Fibroblast of villous mesenchyme (primary cell): ENCODE results near the gene PTGES2. TPM values are rescaled to one million over a fixed set of nuclear protein-coding genes. Genes with fewer than 3 reads are reported as not detected.
"Not testable (repeated sequence)": the region's sequence is repeated elsewhere in the genome, so short reads cannot be mapped to it uniquely, and the experiment has no call there.

Experiments used
- DNase-seq: peaks from one replicate; pipeline ENCODE4 v3.0.0-alpha.2; 2010; ENCODE audit warnings: low read depth
- H3K4me3 ChIP-seq: 2 replicates; pipeline ENCODE4 v1.5.1; 2011; ENCODE audit warnings: low read depth, mild to moderate bottlenecking, low read length
- total RNA-seq: library from RNA; depleted of rRNA; stranded (reverse); fragments of >200 nt; gene quantifications from 2 replicates; pipeline ENCODE4 v1.2.3, GENCODE V29; 2012
- TF ChIP-seq, protein P1 (sequence below): IDR thresholded peaks from 2 replicates; pipeline ENCODE4 v1.5.1; 2012; ENCODE audit warnings: low read depth, mild to moderate bottlenecking, low read length; ENCODE audit not compliant: insufficient read depth

PTGES2 gene
- total RNA-seq, 1 donor, result 43.6 TPM

DNA sequence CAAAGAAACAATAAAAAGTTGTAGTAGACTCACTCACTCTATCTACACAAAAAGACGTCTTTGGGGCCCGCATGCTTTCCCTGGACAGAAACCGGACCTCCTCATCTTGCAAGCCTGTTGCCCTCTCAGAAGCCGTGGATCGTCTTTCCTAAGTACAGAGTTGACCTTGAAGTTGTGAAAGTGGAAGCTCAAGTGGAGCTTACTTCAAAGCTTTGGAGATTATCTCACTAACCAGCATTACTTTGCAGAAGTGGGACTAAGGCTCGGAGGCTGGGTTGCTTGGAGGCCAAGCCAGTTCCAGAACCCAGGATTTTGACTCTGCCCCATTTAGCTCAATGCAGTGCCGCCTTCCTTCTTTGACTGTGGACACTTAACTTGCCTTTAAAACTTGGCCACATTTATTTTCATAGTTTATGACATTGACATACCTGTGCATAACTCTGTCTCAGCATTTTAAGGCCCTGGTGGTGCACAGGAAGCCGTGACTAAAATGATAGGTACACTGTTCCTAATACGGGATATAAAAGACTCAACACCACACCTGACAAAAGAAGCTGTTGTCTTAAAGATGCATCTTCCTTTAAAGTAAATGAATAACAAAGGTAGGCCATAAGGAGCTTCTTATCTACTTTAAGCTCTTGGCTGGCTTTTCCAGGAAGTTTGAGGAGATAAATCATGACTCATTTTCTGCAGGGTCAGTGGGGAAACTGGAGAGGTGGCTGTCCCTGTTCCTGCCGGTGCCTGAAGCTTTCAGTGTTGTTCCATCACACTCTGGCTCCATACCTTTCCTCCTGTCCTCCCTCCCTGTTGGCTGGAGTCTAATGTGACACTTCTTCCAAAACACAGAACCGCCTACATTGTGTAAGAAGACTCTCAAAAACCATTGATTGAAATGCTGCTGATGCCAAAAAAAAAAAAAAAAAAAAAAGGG lies 48.8 kb downstream of the PTGES2 start:
- TF ChIP-seq, protein P1, sequence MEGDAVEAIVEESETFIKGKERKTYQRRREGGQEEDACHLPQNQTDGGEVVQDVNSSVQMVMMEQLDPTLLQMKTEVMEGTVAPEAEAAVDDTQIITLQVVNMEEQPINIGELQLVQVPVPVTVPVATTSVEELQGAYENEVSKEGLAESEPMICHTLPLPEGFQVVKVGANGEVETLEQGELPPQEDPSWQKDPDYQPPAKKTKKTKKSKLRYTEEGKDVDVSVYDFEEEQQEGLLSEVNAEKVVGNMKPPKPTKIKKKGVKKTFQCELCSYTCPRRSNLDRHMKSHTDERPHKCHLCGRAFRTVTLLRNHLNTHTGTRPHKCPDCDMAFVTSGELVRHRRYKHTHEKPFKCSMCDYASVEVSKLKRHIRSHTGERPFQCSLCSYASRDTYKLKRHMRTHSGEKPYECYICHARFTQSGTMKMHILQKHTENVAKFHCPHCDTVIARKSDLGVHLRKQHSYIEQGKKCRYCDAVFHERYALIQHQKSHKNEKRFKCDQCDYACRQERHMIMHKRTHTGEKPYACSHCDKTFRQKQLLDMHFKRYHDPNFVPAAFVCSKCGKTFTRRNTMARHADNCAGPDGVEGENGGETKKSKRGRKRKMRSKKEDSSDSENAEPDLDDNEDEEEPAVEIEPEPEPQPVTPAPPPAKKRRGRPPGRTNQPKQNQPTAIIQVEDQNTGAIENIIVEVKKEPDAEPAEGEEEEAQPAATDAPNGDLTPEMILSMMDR, result no peak
- H3K4me3 ChIP-seq, result no peak overlapping the region
- DNase-seq, result peak; percentile 93

DNA sequence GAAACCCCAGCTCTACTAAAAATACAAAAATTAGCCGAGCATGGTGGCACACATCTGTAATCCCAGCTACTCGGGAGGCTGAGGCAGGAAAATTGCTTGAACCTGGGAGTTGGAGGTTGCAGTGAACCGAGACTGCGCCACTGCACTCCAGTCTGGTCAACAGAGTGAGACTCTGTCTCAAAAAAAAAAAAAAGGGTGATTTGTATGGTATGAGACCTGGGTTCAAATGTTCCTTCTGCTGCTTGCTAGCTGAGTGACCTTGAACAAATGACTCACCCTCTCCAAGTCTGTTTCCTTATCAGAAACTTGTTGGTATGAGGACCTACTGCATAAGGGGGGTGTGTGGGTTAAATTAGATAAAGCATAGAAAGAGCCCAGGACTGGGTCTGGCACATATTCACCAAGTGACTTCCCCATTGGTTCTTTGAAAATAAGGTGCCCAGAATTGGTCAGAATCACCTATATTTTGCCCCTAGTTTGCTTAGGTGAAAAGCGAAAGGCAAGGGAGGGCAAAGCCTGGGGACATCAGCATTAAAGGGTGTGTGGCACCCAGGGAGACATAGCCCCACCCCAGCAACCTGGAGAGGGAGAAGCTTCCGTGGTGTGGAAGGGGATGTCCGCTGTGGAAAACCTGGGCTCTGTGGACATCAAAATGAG lies 49.6 kb downstream of the PTGES2 start:
- H3K4me3 ChIP-seq, result no peak overlapping the region
- TF ChIP-seq, protein P1, result no peak
- DNase-seq, result no peak

DNA sequence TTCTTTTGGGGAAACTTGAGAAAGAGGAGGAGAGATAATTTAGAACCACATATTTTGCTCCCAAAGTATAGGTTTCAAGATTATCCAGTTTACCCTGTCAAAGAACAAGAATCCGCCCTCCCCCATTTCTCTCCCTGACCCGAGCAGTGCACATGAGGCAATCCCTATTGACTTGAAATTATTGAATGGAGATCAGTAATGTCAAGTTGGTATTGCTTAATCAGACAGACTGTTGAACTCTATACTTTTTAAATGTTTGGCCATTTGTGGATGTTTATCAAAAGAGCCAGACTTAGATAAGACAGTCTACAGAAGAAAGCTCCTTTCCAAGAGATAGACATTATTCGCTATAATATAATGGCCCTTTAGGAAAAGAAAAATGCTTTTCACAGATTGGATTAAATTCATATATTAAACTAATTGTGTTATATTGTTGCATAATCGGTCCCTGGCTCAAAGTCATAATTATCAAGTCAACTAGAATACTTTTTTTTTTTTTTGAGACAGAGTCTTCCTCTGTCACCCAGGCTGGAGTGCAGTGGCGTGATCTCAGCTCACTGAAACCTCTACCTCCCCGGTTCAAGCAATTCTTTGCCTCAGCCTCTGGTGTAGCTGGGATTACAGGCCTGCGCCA lies 54.2 kb downstream of the PTGES2 start:
- H3K4me3 ChIP-seq, result no peak overlapping the region
- DNase-seq, result peak; percentile 77
- TF ChIP-seq, protein P1, result no peak

DNA sequence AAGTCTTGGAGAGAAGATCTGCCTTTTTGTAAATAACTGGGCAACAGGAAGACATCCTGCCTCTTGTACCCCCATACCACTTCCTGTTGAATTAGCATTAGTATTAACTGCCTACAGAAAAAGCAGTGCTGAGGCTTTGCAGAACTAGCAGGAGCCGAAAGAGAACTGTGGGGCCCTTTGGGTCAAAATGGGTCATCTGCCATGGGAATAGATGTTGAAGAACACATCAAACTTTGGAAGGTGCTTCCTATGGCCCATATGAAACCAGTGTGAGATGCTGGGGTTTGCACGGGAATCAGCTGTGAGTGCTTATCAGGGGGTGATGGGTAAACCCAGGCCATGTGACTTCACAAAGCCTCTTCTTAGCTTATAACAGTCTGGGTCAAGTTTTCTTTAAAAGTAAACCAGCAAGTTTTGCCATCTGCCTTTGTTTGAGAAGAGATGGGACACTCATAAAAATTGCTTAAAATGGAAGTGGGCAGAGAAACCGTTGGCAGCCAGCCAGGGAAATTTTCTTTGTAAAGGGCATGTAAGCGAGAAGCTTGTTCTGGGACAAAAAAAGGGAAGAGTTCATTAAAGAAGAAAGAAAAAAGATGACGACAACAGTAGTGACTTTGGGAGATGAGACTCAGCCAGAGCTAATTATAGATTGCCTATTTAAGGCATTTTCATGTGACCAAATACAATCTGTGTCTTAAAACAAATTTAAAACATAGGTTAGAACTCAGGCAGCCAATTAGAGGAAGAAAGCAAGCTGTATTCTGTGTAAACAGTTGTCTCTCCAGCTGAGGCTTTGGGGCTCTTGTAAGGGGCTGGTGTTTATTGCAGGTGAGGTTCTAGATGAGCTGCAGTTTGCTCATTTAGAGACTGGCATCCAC lies 55.1 kb downstream of the PTGES2 start:
- TF ChIP-seq, protein P1, result no peak
- peak; percentile 91 for DNase-seq
- no peak overlapping the region for H3K4me3 ChIP-seq

DNA sequence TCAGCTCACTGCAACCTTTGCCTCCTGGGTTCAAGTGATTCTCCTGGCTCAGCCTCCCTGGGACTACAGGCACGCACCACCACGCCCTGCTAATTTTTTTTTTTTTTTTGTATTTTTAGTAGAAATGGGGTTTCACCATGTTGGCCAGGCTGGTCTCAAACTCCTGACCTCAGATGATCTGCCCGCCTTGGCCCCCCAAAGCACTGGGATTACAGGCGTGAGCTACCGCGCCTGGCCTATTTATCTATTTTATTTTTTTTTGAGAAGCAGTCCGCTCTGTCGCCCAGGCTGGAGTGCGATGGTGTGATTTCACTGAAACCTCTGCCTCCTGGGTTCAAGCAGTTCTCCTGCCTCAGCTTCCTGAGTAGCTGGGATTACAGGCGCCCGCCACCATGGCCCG lies 56.1 kb downstream of the PTGES2 start:
- not testable (repeated sequence) for H3K4me3 ChIP-seq, DNase-seq

DNA sequence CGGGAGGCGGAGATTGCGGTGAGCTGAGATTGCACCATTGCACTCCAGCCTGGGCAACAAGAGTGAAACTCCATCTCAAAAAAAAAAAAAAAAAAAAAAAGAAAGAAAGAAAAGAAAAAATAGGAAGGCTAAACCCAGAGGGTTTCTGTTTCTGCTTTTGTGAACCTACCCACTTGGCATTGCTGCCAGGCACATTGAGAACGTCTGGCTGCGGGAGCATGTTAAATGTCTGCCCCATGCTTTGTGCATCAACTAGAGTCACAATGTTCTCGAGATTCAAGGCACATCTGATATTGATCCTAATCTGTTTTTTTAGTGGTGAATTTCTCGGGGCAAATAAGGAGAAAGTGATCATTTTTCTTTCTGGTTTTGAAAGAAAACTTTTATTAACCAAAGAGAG lies 56.7 kb downstream of the PTGES2 start:
- TF ChIP-seq, protein P1, result no peak
- DNase-seq, result no peak
- H3K4me3 ChIP-seq, result peak overlapping the region; percentile 26

Other genes with a start within 250 kb of the PTGES2 start
- gene ST6GALNAC6, start 228.1 kb downstream of the PTGES2 start, total RNA-seq, result 39.9 and 44.0 TPM in 2 replicates
- gene ST6GALNAC4, start 210.7 kb downstream of the PTGES2 start, total RNA-seq, result 30.0 and 34.1 TPM in 2 replicates
- 2.6 and 3.5 TPM in 2 replicates for gene PIP5KL1, start 197.0 kb downstream of the PTGES2 start, total RNA-seq
- gene DPM2, start 189.9 kb downstream of the PTGES2 start, total RNA-seq, result 11.2 and 11.9 TPM in 2 replicates
- gene EEIG1, start 146.7 kb downstream of the PTGES2 start, total RNA-seq, result 15.5 and 16.4 TPM in 2 replicates
- gene NAIF1, start 60.4 kb downstream of the PTGES2 start, total RNA-seq, result 6.8 and 10.8 TPM in 2 replicates
- gene SLC25A25, start 59.5 kb downstream of the PTGES2 start, total RNA-seq, result 36.1 and 47.5 TPM in 2 replicates
- gene LCN2, start 21.7 kb upstream of the PTGES2 start, total RNA-seq, result not detected in 2 replicates
- gene BBLN, start 32.5 kb upstream of the PTGES2 start, total RNA-seq, result 19.4 and 30.3 TPM in 2 replicates
- gene CIZ1, start 63.8 kb upstream of the PTGES2 start, total RNA-seq, result 34.1 and 35.4 TPM in 2 replicates
- gene DNM1, start 75.7 kb upstream of the PTGES2 start, total RNA-seq, result 15.5 and 36.1 TPM in 2 replicates
- 114 and 116 TPM in 2 replicates for gene GOLGA2, start 148.3 kb upstream of the PTGES2 start, total RNA-seq
- gene SWI5, start 148.5 kb upstream of the PTGES2 start, total RNA-seq, result 26.7 and 31.1 TPM in 2 replicates
- 17.7 and 20.6 TPM in 2 replicates for gene TRUB2, start 194.7 kb upstream of the PTGES2 start, total RNA-seq
- gene COQ4, start 195.1 kb upstream of the PTGES2 start, total RNA-seq, result 22.0 and 32.5 TPM in 2 replicates
- 21.3 and 22.9 TPM in 2 replicates for gene SLC27A4, start 212.8 kb upstream of the PTGES2 start, total RNA-seq
- gene URM1, start 243.6 kb upstream of the PTGES2 start, total RNA-seq, result 29.8 and 33.8 TPM in 2 replicates